Bone marrow (tissue), 2 donors: ENCODE data around the gene PRODH.
"Not testable (repeated sequence)": the region's sequence is repeated elsewhere in the genome, so short reads cannot be mapped to it uniquely, and the experiment has no call there.

Experiments
- DNase-seq, 2 donors: peaks; one replicate each; lab custom pipeline; 2025; lab: John Stamatoyannopoulos, UW

PRODH gene, protein sequence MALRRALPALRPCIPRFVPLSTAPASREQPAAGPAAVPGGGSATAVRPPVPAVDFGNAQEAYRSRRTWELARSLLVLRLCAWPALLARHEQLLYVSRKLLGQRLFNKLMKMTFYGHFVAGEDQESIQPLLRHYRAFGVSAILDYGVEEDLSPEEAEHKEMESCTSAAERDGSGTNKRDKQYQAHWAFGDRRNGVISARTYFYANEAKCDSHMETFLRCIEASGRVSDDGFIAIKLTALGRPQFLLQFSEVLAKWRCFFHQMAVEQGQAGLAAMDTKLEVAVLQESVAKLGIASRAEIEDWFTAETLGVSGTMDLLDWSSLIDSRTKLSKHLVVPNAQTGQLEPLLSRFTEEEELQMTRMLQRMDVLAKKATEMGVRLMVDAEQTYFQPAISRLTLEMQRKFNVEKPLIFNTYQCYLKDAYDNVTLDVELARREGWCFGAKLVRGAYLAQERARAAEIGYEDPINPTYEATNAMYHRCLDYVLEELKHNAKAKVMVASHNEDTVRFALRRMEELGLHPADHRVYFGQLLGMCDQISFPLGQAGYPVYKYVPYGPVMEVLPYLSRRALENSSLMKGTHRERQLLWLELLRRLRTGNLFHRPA

DNA sequence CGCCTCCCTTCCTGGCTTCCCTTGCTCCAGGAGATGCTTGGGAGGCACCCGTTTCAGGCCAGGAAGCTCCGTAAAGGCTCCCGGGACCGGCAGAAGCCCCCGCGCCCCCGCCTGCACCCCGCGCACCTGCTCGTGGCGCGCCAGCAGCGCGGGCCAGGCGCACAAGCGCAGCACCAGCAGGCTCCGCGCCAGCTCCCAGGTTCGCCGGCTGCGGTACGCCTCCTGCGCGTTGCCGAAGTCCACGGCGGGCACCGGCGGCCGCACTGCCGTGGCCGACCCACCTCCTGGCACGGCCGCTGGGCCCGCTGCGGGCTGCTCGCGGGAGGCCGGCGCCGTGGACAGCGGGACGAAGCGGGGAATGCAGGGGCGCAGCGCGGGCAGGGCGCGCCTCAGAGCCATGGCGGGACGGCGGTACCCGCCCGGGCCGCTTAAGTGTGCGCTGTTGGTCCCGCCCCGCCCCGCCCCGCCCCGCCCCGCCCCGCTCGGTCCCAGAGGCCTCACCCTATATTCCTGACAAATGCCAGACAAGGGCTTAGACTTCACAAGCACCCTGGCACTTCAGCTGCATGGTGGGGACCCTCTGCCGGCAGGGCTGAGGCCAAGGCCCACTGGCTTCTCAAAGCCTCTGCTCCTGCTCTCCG is at the start of gene PRODH:
Gene PRODH, minus strand, starts transcription at position 405 of the 641 bp plus-strand sequence. Its CDS starts 6 bp downstream, at position 399.
- no peak for DNase-seq

DNA sequence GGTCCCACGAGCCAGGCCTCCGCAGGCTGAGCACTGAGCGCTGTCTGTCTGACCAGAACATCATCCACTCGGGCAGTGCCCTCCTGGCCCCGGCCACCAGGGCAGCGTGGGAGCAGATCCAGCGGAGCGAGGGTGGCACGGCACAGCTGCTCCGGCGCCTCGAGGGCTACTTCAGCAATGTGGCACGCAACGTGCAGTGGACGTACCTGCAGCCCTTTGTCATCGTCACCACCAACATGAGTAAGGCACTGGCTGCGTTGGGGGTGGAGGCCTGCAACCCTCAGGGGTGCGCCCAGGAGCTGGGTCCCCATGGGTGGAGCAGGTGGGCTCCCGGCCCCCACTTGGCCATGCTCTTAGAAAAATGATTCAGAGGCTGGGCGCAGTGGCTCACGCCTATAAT is 49.7 kb upstream of the PRODH start:
- DNase-seq: no peak

DNA sequence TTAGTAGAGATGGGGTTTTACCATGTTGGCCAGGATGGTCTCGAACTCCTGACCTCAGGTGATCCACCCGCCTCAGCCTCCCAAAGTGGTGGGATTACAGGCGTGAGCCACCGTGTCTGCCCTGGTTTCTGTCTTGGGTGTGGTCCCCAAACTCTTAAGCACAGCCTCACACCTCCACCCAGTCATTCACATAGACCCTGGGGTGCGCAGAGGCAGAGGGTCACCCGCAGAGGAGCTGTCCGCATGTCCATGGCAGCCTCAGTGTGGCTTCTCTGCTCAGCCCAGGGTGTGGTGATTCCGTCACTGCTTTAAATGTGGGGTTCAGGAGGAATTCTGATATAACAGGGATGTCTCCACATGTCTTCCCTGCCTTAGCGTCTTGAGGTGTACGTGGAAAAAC is 48.5 kb upstream of the PRODH start:
- DNase-seq: no peak

DNA sequence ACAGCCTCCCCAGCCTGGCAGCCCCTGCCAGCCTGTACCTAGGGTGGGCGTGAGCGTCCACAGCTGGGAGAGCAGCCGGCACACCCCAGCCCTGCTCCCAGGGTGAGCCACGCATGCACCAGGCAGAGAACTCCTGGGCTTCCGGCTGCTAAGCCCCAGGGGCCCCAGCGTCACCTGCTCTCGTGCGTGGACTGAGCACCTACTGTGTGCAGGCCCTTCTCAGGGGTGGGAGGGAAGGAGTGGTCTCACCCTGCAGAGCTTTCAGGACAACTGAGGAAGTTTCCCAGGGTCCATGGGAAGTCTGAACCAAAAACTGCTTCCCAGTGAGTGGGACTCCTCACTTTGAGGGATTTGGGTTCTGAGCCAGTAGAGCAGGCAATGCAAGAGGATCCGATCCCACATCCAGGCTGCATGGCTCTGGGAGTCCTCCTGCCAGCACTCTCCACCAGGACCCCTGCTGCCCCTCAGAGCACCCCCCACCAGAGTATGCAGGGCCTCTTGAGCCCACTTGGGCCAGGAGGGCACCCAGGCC is 47.1 kb upstream of the PRODH start:
- DNase-seq: no peak

DNA sequence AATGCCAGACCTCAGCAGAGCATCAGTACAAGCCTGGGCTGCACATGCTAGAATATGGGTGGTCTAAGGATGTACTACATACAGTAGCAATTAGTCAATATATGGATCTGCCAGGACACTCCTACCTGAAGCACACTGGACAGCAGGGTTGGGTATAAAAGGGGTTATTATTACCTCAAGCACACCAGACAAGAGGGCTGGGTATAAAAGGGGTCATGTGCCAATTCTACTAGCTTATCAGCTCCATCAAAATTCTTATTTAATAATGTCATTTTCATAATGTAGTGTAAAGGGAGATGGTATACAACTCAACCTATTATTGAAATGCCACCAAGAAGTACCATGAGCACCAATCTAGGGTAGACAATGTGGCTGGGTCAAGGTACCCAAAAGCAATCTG is 44.7 kb upstream of the PRODH start:
- no peak for DNase-seq

DNA sequence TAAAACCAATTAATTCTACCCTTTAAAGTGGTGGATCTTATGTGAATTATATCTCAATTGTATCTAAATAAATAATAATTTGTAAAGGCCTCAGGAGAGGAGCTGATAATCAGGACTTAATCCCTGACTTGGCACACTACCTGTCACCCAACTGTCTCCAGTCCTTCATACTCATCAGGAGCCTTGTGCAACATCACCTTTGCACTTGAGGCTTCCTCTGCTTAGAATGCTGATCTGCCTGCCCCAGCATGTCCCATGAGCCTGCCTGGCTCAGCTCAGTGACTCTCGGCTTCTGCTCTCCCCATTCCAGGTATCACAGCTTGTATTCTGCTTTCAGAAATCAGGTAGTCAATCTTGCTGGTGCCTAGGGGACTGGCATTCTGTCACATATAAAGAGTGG is 43.9 kb upstream of the PRODH start:
- DNase-seq: no peak

DNA sequence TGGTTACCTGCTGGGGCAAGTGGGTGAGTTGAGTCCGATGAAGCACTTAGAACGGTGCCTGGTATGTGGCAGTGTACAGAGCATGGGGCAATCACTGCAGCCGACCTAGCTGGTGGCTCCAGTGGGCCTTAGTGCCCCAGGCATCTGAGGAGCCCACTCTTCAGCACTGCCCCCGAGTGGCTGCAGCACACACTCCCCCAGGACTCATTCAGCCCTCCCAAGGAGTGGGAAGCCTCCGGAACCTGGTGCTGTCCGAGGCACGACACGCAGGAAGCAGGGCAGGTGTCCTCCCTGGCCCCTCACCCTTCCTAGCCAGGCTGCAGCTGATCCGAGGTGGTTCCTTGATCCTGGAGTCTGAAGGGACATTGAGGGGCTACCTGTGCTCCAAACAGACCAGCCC is 42.4 kb upstream of the PRODH start:
- DNase-seq: no peak

DNA sequence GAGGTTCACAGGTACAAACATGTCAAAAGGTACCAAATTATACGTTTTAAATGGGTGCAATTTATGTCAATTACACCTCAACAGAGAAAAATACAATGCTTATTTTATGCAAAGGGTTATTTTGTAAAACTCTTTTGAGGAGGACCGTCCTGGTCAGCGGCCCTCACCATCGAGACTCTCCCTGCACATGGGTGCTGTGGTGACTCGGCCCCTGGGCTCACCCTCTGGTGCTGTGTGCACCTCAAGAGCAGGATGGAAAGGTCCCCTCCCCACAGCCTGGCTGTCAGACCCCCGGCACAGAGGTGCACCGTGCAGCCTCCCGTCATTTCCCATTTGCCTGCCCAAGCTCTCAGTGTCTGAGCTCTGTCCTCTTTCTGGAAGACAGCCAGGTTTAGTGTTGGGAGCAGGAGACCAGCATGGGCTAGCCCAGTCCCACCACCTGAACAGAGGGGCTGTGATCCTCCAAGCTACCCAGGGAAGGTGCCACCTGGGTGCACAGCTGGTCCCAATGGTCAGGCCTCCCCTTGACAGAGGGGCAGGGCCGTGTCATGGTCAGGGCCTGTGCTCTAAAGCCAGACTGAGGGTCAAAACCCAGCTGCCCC is 41.8 kb upstream of the PRODH start:
- no peak for DNase-seq

DNA sequence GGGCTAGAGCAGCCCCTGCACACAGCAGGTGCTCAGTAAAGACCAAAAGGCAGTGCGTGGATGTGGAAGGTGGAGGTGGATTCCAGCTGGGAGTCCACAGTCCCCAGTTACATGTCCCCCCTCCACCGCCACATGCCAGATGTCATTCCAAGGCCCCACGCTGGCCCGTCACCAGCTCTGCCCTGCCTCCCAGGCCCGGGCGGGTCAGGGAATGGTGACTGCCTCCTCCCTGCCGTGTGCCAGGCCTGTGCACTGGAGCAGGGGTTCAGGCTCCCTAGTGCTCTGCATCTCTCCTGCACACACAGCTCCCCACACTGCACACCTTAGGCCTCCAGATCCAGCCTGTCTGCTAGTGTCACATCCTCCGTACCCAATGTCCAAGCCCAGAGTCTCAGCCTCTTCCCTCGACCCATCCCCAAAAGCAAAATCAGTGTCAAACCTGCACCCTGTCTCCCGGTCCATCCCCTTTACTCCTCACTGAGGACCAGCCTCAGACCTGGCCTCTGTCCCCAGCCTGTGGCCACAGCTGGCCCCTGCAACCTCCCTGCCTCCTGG is 40.2 kb upstream of the PRODH start:
- no peak for DNase-seq

DNA sequence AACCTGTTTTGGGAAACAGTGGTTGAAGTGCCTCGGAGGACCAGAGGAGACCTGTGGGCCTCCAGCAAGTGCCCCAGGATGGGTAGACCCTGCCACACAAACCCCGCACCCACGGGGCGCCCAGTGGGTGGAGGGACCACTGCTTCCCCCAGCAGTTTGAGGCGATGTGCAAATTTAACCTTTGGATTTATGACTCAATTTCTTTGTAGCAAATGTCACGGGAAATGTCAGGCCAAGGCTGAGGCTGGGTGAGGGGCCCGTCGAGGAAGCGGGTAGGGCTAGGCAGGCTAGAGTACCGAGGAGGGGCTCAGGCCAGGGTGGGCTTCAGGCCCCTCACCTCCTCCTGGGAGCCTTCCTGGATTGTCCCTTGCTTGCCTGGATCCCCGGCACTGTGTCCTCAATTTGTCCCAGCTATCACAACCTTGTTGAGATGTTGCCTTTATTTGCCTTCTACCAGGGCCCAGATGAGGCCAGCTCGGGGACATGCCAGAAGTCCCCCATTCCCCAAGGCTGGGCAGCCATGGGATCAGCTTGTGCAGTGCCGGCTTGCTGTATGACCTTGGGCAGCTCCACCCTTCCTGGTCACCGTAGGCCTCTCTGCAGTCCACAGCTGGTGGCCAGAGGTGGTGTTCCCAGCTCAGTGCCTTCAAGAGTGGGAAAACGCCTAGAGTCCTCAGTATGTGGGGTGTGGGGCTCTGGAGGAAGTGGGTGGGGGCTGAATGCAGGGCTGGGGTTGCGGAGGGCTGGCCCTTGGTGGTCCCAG is 39.5 kb upstream of the PRODH start:
- no peak for DNase-seq

DNA sequence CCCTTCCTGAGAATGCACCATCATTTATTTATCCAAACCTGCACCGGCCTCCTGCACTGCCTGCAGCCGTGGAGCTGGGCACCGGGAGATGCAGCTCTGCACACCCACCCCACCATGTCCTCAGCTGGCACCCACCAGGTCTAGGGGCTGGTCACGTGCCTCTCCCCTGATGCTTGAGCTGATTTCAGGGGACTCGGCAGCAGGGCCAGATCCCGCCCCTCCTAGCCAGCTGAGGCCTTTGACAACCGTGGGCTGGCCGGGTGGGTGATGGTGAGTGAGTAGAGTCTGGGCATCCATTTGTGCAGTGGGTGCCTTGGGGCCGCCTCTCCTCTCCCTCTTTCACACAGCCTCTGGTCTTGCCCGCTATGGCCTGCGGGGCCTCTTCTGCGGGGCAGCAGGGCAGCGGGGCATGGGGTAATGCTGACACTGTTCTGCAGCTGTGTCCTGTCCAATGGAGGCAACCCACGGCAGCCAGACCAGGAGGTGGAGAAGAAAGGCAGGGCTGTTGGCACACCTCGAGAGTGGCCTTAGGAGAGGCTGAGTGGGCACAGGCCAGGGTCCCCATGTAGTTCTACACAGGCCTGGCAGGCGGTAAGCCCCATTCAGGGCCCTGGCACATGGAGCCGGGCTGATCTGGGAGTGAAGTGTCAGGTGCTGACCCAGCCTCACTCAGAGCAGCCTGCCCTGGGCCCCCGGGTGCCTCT is 38.5 kb upstream of the PRODH start:
- DNase-seq: no peak

DNA sequence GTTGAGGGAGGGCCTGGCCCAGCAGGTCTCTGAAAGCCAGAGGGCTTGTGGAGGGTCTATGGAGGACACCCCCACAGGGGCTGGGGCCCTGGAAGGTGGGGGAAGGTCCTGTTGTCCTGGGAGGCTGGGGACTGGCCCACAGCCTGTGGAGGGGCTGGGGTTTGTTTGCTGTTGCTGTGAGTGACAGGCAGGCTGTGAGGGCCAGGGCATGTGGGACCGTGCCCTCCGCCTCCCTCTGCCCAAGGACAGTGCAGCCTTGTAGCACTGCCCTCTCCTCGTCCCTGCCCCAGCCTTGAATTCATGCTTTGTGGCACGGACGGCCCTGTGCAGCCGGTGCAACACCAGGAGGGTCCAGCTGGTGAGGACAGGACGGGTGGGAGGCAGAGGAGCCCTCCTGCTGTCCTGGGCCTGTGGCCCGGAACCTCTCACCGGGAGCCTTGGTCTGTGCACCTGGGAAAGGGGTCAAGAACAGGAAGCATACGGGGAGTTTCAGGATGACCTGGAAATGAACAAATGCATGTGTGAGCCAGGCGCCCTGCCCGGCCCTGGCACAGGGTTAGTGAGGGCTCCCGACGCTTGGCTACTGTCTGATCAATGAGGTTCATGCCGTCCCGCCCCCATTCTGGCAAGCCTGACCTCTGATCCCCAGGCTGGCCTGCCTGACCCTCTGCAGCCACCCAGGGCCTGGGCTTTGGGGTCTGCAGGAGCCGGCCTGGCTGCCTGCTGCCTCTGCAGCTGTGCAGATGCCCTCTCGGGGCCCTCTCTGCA is 37.4 kb upstream of the PRODH start:
- no peak for DNase-seq

DNA sequence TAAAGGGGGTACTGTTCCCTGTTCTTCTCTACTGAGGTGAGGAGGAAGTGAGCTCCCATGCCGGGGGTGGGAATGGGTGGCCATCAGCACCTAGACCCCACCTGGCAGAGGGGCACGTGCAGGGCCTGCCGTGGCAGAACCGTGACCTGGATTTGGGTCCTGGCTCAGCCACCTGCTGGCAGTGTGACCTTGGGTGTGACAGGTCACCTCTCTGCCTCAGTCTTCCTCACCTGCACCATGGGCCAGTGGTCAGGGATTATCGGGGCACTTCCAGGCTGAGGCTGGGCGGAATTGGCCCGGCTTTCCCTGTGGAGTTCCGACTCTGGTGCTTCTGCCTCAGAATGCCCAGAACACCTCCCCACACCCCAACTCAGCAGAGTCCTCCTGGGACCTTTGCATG is 36.5 kb upstream of the PRODH start:
- not testable (repeated sequence) for DNase-seq

DNA sequence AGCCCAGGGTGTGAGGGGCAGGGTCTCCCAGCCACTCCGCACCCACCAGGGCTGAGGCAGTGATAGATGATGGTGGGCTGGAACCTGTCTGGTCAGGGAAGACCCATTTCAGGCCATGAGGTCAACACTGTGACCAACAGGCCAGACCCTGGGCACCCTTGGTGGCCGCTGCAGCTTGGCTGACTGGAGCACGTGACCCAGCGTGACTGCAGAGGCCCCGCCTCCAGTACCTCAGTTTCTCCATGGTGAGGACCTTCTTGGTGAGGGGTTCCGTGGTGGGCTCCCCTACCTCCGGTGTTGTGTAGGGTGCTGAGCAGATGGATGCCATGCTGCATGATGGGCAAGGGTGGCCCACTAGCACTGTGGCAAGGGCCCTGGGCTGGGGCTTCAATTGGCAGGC is 35.9 kb upstream of the PRODH start:
- not testable (repeated sequence) for DNase-seq

DNA sequence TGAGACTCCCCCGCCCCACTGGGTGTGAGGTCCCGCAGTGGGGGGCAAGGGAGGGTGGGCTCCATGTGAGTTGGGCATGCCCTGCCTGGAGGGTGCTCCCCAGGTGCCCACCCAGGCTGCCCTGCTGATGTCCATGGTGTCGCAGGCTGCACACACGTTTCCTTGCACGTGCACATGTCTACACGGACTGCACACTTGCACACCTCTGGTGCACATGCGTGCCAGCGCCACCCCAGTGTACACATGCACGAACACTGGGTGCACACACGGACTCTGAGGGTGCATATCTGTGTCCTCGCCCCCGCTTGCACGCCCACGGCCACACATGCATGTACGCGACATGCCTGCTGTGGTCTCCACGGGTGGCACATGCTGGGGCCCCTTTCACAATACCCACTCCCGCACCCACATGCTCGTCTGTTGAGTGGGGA is 35.2 kb upstream of the PRODH start:
- DNase-seq: no peak

DNA sequence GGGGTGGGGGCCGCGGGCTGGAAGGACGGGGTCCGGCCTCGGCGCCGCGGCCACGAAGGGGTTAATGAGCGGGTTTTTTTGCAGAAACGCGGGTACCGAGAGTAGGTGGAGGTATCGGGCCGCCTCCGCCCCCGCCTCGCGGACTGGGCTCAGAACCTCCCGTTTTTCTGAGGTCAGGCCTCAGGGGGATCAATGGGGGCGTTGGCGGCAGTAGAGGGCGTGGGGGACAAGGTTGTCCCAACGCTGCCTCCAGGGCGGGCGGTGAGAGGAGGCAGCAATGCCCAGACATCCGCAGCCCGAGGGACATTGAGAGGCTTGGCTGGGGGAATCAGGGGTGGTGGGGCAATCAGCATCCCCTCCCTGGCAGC is 34.8 kb upstream of the PRODH start:
- no peak for DNase-seq

DNA sequence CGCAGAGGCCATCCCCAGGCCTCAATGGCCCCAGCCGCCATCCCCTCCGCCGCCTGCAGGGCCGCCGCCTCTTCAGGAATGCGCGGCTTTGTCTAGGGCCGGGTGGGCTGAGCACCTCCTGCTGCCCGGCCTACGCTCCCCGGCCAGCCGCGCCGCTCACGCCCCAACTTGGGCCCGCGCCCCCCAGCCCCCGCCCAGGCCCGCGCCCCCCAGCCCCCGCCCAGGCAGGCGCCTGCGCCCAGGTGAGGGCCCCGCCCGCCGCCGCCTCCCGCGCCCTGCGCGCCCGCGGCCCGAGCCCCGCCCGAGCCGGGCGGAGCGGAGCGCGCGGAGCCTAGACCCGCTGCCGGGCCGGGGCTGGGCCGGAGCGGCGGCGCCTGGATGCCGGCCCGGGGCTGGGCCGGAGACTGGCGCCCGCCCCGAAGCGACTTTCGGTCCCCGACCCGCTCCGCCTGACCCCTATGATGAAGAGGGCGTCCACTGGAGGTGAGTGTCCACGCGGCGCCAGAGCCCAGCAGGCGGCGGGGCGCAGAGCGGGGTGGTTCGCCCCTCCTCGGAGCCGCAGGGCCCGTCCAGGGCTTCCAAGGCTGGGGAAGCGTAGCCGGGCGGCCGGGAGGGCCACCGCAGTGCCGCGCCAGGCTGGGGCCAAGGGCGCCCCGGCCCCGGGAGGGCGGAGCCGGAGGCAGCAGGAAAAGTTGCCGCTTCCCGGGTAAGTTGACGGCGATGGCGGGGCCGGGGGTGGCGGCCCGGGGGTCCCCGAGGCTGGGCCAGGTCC is 34.3 kb upstream of the PRODH start:
- no peak for DNase-seq

DNA sequence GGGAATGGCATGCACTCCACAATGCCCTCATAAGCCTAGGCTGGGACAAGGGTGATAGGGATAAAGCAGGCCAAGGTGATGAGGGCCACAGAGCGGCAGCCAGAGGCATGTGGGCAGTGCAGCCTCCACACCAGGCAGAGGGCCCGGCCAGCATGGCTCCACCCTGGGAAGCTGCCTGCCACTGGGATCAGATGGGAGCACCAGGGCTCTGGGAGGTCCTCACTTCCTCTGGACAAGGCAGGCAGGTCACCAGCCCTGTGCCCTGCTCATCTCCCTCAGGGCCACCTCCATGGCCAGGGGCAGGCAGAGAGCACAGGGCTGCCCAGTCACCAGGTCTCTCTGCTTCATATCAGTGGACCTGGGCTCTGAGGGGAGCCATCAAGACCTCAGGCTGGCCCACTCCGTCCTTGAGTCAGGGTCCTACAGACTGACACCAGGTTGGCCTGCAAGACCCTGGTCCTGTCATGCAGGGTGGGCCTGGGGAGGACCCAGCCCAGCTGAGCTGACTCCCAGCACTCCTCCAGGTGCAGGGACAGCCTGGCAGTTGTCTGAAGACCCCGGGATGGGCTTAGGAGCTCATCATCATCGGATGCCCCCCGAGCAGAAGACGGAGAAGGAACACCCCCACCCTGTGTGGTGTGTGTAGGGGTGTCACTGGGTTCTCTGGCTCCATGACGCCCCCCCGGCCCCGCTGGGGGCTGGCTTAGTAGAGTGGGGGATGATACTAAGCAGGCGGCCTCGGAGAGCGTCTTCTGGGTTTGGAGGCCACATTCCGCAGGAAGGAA is 33.3 kb upstream of the PRODH start:
- not testable (repeated sequence) for DNase-seq
